GM12872 (cell line): ENCODE measurements around the gene SLC4A2.

ENCODE experiments used
- CTCF ChIP-seq: IDR thresholded peaks from 3 replicates; pipeline ENCODE4 v1.5.1; 2011; ENCODE audit warnings: low read depth, mild to moderate bottlenecking, low read length, moderate library complexity; ENCODE audit not compliant: insufficient read depth

Gene SLC4A2

GRCh38 chr7:151114151-151115090 is 55.0 kb downstream of the SLC4A2 start:
- TF ChIP-seq CTCF: no peak

DNA sequence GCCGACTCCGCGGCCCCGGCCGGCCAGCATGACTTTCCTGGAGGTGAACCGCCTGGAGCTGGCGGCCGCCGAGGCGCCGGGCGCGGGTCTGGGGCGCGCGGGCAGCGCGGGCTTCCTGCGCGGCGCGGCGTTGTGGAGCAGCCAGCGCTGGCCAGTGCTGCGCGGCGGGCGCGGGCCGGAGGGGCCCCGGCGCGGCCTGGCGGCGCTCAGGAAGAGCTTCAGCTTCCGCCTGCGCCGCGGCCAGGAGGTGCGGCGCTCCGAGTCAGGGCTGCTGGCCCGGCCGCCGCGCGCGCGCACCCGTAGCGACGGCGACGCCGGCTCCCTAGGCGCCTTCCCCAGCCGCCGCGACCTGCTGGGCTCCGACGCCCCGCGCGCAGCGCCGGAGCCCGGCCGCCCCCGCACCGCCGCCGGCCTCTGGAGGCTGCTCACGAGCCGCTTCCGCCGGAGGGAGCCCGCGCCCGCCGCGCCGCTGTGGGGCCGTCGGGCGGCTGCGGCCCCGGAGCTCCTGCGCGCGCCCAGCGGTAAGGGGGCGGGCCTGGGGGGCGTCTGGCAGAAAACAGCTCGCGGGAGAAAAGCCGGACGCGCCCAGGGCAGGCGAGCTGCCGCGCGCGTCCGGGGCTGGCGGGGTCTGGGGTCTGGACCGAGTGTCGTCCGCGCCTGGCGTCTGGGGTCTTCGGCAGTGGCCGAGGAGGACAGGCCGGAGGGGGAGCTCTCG is 55.9 kb downstream of the SLC4A2 start:
- no peak for TF ChIP-seq CTCF

DNA sequence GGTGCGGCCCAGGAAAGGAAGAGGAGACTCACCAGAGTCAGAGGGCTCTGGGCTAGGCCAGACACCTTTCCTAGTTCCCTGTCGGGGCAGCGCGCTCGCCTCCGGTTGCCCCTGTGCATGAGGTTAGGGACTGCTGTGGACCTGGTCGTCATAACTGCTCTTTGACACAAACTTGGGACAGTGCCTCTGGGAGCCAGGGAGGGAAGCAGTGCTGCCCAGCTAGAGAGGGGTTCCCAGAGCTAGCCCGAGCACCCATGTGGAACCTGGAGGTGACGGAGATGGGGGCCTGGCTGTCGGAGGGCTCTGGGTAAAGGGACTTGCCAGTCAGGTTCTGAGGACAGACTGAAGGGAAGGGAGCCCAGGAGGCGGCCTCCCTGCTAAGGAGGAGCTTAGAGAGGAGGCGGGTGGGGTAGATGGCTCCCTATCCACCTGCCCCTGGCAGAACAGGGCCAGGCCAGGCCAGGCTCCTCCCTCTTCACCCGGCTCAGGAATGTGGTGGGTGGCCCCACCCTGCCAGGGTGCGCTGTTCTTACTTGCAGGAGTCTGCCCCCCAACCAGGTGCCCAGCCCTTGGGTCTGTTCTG is 56.5 kb downstream of the SLC4A2 start:
- TF ChIP-seq CTCF: no peak

DNA sequence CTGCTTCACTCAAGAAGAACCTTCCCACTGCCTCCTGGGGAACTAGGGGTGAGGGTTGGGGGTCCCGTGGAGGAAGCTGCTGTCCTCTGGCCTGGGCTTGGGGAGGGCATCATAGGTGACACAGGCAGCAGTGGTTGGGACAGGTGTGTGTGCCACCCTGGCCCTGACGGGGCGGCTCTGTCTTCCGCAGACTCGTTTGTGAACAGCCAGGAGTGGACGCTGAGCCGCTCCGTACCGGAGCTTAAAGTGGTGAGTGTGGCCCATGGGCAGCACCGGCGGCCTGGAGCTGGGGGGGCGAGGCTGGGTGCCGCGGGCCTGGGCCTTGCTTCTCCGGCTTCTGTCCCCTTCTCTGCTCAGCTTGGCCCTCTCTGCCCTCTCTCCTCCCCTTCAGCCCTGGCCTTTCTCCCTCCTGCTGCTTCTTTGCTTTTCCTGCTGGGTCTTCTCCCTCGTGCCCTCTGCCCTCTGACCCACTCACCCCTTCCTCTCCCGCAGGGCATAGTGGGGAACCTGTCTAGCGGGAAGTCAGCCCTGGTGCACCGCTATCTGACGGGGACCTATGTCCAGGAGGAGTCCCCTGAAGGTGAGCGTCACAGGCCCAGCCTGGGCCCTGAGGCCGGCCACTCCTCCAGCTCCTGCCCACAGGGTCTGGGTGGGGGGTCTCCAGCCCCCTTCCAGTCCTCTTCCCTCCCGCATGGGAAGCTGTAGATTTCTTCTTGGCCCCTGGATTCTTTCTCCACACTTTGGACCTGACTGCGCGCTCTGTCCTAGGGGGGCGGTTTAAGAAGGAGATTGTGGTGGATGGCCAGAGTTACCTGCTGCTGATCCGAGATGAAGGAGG is 57.4 kb downstream of the SLC4A2 start:
- TF ChIP-seq CTCF: no peak

- TF ChIP-seq CTCF: no peak
Observed at GRCh38 chr7:151117565-151117964, 58.2 kb downstream of the SLC4A2 start.

GRCh38 chr7:151118108-151119054 is 59.0 kb downstream of the SLC4A2 start:
- TF ChIP-seq CTCF: no peak
